Fibroblast of lung (primary cell): ENCODE measurements around the gene ASPHD2. TPM values are rescaled to one million over a fixed set of nuclear protein-coding genes. Genes with fewer than 3 reads are reported as not detected.

Experiments used
- DNase-seq, 2 donors: peaks; one replicate each; pipeline versions ENCODE4 v3.0.0 to v3.0.0-alpha.2; 2010; ENCODE audit warnings: low read depth in 2 of 2
- H2AFZ ChIP-seq: 2 replicates; pipeline ENCODE4 v1.5.1; 2012; ENCODE audit warnings: low read length, control low read depth, inconsistent platforms
- H3K27ac ChIP-seq: 2 replicates; pipeline ENCODE4 v1.5.1; 2011; ENCODE audit warnings: low read length, control low read depth; ENCODE audit not compliant: insufficient read depth
- H3K27me3 ChIP-seq: 2 replicates; pipeline ENCODE4 v1.5.1; 2011; ENCODE audit warnings: mild to moderate bottlenecking, low read length; ENCODE audit not compliant: control insufficient read depth, insufficient read depth
- H3K36me3 ChIP-seq: 2 replicates; pipeline ENCODE4 v1.5.1; 2011; ENCODE audit warnings: low read length; ENCODE audit not compliant: control insufficient read depth, insufficient read depth
- H3K4me1 ChIP-seq: 2 replicates; pipeline ENCODE4 v1.5.1; 2011; ENCODE audit warnings: low read length; ENCODE audit not compliant: control insufficient read depth, insufficient read depth; ENCODE audit errors: extremely low read depth
- H3K4me2 ChIP-seq: 2 replicates; pipeline ENCODE4 v1.5.1; 2011; ENCODE audit warnings: low read length, control low read depth; ENCODE audit not compliant: insufficient read depth; ENCODE audit errors: extremely low read depth
- H3K4me3 ChIP-seq, 4 experiments: fragments of 200-600 bp in 1 of 4; sonication (generic) in 1 of 4; replicated peaks in 1 of 4; 2 replicates each; pipeline ENCODE4 v1.5.1; 2011 to 2016; ENCODE audit warnings: low read length in 4 of 4, low read depth in 3 of 4, mild to moderate bottlenecking in 3 of 4, control low read depth in 2 of 4, inconsistent platforms in 1 of 4, mixed read lengths in 1 of 4; ENCODE audit not compliant: insufficient read depth in 1 of 4; ENCODE audit errors: control extremely low read depth in 1 of 4
- H3K79me2 ChIP-seq: 2 replicates; pipeline ENCODE4 v1.5.1; 2012; ENCODE audit warnings: mild to moderate bottlenecking, low read length, inconsistent platforms; ENCODE audit not compliant: control insufficient read depth, insufficient read depth
- H3K9ac ChIP-seq: 2 replicates; pipeline ENCODE4 v1.5.1; 2011; ENCODE audit warnings: mild to moderate bottlenecking, low read length, control low read depth; ENCODE audit not compliant: insufficient read depth
- H3K9me3 ChIP-seq: 2 replicates; pipeline ENCODE4 v1.5.1; 2012; ENCODE audit warnings: low read depth, low read length; ENCODE audit not compliant: control insufficient read depth, insufficient read depth
- H4K20me1 ChIP-seq: 2 replicates; pipeline ENCODE4 v1.5.1; 2011; ENCODE audit warnings: low read length; ENCODE audit not compliant: control insufficient read depth, insufficient read depth; ENCODE audit errors: extremely low read depth
- EZH2 ChIP-seq: IDR thresholded peaks from 2 replicates; pipeline ENCODE4 v1.5.1; 2012; ENCODE audit warnings: low read length, control low read depth, mild to moderate bottlenecking; ENCODE audit errors: missing control alignments
- polyA plus RNA-seq, 2 donors: library from polyadenylated mRNA; depleted of rRNA in 1 of 2; stranded (reverse) in 1 of 2; unstranded in 1 of 2; fragments of >200 nt; gene quantifications; 2 replicates each; pipeline ENCODE4 v1.2.1, GENCODE V29; 2011 to 2012; ENCODE audit warnings: missing spikeins in 1 of 2
- total RNA-seq: library from RNA; depleted of rRNA; stranded (reverse); fragments of >200 nt; gene quantifications from 2 replicates; pipeline ENCODE4 v1.2.1, GENCODE V29; 2014
- TF ChIP-seq, protein P1 (sequence below), 2 donors: IDR thresholded peaks in 1 of 2; conservative IDR thresholded peaks in 1 of 2; 1 replicate in 1 of 2; 2 replicates in 1 of 2; pipeline ENCODE4 v1.5.1; 2011 to 2012; ENCODE audit warnings: low read length in 2 of 2, control low read depth in 1 of 2, inconsistent platforms in 1 of 2, low read depth in 1 of 2, mild to moderate bottlenecking in 1 of 2

Gene ASPHD2
- total and polyA plus RNA-seq, 2 donors (not counting 1 experiment from before 2014, with no cell fraction given), result 0.42 to 1.7 TPM

DNA sequence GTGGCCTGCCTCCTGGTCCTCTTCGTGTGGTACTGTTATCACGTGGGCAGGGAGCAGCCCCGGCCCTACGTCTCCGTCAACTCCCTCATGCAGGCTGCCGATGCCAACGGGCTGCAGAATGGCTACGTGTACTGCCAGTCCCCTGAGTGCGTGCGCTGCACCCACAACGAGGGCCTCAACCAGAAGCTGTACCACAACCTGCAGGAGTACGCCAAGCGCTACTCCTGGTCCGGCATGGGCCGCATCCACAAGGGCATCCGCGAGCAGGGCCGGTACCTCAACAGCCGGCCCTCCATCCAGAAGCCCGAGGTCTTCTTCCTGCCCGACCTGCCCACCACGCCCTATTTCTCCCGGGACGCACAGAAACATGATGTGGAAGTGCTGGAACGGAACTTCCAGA, 4.7 kb downstream of the ASPHD2 start:
- Histone ChIP-seq H3K4me2 (no peak overlapping the region), H3K4me3 (no peak overlapping the region), H3K9me3 (no peaks in the 10 kb centered on the region), H3K4me1 (no peaks in the 10 kb centered on the region), H3K27ac (no peak overlapping the region), H2AFZ (no peak overlapping the region), H4K20me1 (no peaks in the 10 kb centered on the region), H3K36me3 (no peaks in the 10 kb centered on the region), H3K79me2 (no peaks in the 10 kb centered on the region), H3K27me3 (peaks cover 6% of the 10 kb centered on the region), H3K9ac (no peak overlapping the region)
- no peak for DNase-seq
- TF ChIP-seq, protein P1, sequence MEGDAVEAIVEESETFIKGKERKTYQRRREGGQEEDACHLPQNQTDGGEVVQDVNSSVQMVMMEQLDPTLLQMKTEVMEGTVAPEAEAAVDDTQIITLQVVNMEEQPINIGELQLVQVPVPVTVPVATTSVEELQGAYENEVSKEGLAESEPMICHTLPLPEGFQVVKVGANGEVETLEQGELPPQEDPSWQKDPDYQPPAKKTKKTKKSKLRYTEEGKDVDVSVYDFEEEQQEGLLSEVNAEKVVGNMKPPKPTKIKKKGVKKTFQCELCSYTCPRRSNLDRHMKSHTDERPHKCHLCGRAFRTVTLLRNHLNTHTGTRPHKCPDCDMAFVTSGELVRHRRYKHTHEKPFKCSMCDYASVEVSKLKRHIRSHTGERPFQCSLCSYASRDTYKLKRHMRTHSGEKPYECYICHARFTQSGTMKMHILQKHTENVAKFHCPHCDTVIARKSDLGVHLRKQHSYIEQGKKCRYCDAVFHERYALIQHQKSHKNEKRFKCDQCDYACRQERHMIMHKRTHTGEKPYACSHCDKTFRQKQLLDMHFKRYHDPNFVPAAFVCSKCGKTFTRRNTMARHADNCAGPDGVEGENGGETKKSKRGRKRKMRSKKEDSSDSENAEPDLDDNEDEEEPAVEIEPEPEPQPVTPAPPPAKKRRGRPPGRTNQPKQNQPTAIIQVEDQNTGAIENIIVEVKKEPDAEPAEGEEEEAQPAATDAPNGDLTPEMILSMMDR (conservative IDR thresholded peaks at IDR 0.05 in 1 of 2, IDR thresholded peaks at IDR 0.05 in 1 of 2; ENCODE audit: low read depth in 1 of 2, low read length in 2 of 2), result no peak
- no peak for TF ChIP-seq EZH2

DNA sequence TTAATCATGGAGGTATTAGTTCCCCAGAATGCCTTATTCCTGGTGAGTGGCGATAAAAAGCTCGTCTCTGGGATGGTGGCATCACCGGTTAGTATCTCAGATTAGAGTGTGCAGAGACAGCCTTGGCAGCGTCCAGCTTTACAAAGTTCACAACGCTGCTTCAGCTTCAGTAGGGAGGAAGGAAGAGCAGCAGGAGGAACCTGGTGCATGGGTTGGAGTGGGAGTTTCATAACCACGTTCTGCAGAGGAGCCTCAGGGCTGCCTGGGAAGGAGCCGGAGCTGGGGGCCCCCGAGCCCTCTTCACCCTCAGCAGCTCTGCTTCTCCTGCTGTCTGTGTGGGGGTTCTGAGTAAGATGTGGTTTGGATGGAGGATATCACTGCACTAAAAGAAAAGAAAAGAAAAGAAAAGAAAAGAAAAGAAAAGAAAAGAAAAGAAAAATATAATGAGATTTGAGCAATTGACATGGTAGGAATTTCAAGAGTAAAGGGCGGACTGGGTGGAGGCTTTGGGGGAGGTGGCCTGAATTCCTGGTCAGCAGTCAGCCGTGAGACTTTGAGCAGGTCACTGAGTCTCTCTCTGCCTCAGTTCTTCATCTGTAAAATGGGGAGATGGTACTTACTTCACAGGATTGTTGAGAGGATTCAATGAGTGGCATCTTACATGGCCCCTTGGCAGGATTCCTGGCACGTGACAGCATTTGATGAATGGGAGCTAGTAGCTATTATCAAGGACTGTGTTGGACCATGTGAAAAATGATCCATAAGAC, 6.5 kb downstream of the ASPHD2 start:
- H3K9me3 ChIP-seq, result no peaks in the 10 kb centered on the region
- no peak for DNase-seq
- no peaks in the 10 kb centered on the region for H4K20me1 ChIP-seq
- no peak overlapping the region for H3K4me3 ChIP-seq
- H3K79me2 ChIP-seq, result no peaks in the 10 kb centered on the region
- no peak overlapping the region for H3K9ac ChIP-seq
- no peaks in the 10 kb centered on the region for H3K4me1 ChIP-seq
- TF ChIP-seq, protein P1 (conservative IDR thresholded peaks at IDR 0.05 in 1 of 2, IDR thresholded peaks at IDR 0.05 in 1 of 2; ENCODE audit: low read depth in 1 of 2, low read length in 2 of 2), result no peak
- no peak for TF ChIP-seq EZH2
- H3K4me2 ChIP-seq, result no peak overlapping the region
- H3K27me3 ChIP-seq, result no peaks in the 10 kb centered on the region
- H3K36me3 ChIP-seq, result no peaks in the 10 kb centered on the region
- H2AFZ ChIP-seq, result no peak overlapping the region
- no peak overlapping the region for H3K27ac ChIP-seq

DNA sequence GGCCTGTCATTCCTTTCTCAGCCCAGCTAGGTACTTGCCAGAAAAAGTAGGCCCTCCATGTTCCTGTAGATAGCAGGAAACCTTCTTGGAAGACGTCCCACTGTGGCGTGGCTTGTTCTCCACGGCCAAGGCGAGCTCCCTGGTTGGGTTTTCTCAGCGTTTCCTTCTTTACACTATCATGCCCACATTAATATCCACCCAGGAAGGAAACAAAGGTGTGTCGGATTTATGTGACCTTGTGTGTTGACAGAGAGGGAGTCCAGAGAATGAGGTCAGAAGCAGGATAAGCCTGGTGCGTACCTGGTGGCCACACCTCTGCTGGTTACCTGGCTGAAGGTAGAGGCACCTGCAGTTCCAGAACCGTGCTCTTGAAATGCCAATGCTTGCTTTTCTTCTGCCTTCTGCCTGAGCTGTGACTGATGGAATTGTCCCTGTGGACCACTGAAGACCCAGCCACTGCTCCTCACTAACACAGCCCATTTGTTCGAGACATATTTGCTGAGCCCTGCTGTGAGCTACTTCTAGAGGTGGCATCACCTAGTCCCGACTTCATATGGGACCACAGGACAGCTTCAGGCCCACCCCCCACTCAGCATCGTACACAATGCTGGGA, 7.9 kb downstream of the ASPHD2 start:
- H3K36me3 ChIP-seq, result no peaks in the 10 kb centered on the region
- H3K27me3 ChIP-seq, result no peaks in the 10 kb centered on the region
- no peak overlapping the region for H2AFZ ChIP-seq
- H3K9ac ChIP-seq, result no peak overlapping the region
- DNase-seq, result no peak
- H3K4me2 ChIP-seq, result no peak overlapping the region
- no peaks in the 10 kb centered on the region for H3K79me2 ChIP-seq
- H3K9me3 ChIP-seq, result no peaks in the 10 kb centered on the region
- no peaks in the 10 kb centered on the region for H4K20me1 ChIP-seq
- no peak overlapping the region for H3K27ac ChIP-seq
- H3K4me3 ChIP-seq, result no peak overlapping the region
- TF ChIP-seq, protein P1 (conservative IDR thresholded peaks at IDR 0.05 in 1 of 2, IDR thresholded peaks at IDR 0.05 in 1 of 2; ENCODE audit: low read depth in 1 of 2, low read length in 2 of 2), result no peak
- no peak for TF ChIP-seq EZH2
- no peaks in the 10 kb centered on the region for H3K4me1 ChIP-seq
